DOHH2 (cell line): Measurements from ENCODE around the gene MUL1.

ENCODE experiments used
- H3F3A ChIP-seq: fragments of 200-600 bp; sonication (generic), shearing (Covaris generic); 2 replicates; pipeline ENCODE4 v1.6.0; 2016; ENCODE audit warnings: antibody characterized with exemption, mild to moderate bottlenecking; ENCODE audit not compliant: control insufficient read depth, insufficient read depth
- H3K27ac ChIP-seq: fragments of 200-600 bp; sonication (generic); 2 replicates; pipeline ENCODE4 v1.5.1; 2014; ENCODE audit warnings: low read depth, mild to moderate bottlenecking, low read length, moderate library complexity
- H3K27me3 ChIP-seq: fragments of 200-600 bp; sonication (generic); 2 replicates; pipeline ENCODE4 v1.6.1; 2014; ENCODE audit warnings: mild to moderate bottlenecking, low read length, mixed read lengths; ENCODE audit not compliant: control insufficient read depth
- H3K36me3 ChIP-seq: fragments of 200-600 bp; sonication (generic); 2 replicates; pipeline ENCODE4 v1.6.1; 2014; ENCODE audit warnings: mild to moderate bottlenecking, low read length, moderate library complexity, mixed read lengths; ENCODE audit not compliant: control insufficient read depth
- H3K4me1 ChIP-seq: fragments of 200-600 bp; sonication (generic); 2 replicates; pipeline ENCODE4 v1.6.1; 2014; ENCODE audit warnings: mild to moderate bottlenecking, low read length, mixed read lengths; ENCODE audit not compliant: control insufficient read depth
- H3K4me2 ChIP-seq: fragments of 200-600 bp; sonication (generic); 2 replicates; pipeline ENCODE4 v1.6.0; 2014; ENCODE audit warnings: mild to moderate bottlenecking, low read length, moderate library complexity
- H3K4me3 ChIP-seq: fragments of 200-600 bp; sonication (generic); 2 replicates; pipeline ENCODE4 v1.5.1; 2014; ENCODE audit warnings: mild to moderate bottlenecking, low read length, mixed read lengths
- H3K79me2 ChIP-seq: fragments of 200-600 bp; sonication (generic); 2 replicates; pipeline ENCODE4 v1.6.1; 2014; ENCODE audit warnings: mild to moderate bottlenecking, low read length, mixed read lengths; ENCODE audit not compliant: control insufficient read depth
- H3K9me2 ChIP-seq: fragments of 200-600 bp; sonication (generic); replicated peaks from 2 replicates; pipeline ENCODE4 v1.6.1; 2014; ENCODE audit warnings: mild to moderate bottlenecking, low read length, mixed read lengths; ENCODE audit not compliant: control insufficient read depth
- H3K9me3 ChIP-seq: fragments of 200-600 bp; sonication (generic); 2 replicates; pipeline ENCODE4 v1.6.1; 2014; ENCODE audit warnings: antibody characterized with exemption, low read length, mixed read lengths; ENCODE audit not compliant: control insufficient read depth, insufficient read depth
- H4K20me1 ChIP-seq: fragments of 200-600 bp; sonication (generic); 2 replicates; pipeline ENCODE4 v1.6.0; 2014; ENCODE audit warnings: low read depth, mild to moderate bottlenecking, antibody characterized with exemption, low read length, moderate library complexity; ENCODE audit not compliant: control insufficient read depth, insufficient read depth
- CTCF ChIP-seq: fragments of 200-600 bp; sonication (generic); IDR thresholded peaks from one replicate; pipeline ENCODE4 v1.5.1; 2014; ENCODE audit warnings: antibody characterized with exemption, mild to moderate bottlenecking, low read depth, low read length; ENCODE audit not compliant: poor library complexity, severe bottlenecking
- EZH2phosphoT487 ChIP-seq: fragments of 200-600 bp; sonication (generic); IDR thresholded peaks from 2 replicates; pipeline ENCODE4 v1.6.1; 2017; ENCODE audit warnings: borderline replicate concordance, mild to moderate bottlenecking, antibody characterized with exemption, low read length, moderate library complexity, mixed read lengths

MUL1 gene

GRCh38 chr1:20508411-20508771, 440 bp upstream of the MUL1 start:
- peak overlapping the region; percentile 98 for H3K4me3 ChIP-seq
- 0 out of 2 replicates have a peak, but pooled peaks have one; percentile 1 for TF ChIP-seq EZH2phosphoT487
- TF ChIP-seq CTCF, result no peak
- H3K27ac ChIP-seq, result no peak overlapping the region
- peaks cover 21% of the 10 kb centered on the region for H3K36me3 ChIP-seq
- no peaks in the 10 kb centered on the region for H4K20me1 ChIP-seq
- H3K79me2 ChIP-seq, result peaks cover 46% of the 10 kb centered on the region
- H3K4me2 ChIP-seq, result peak overlapping the region; percentile 94
- H3K27me3 ChIP-seq, result no peaks in the 10 kb centered on the region
- no peaks in the 10 kb centered on the region for H3K9me2 ChIP-seq
- peaks cover 7% of the 10 kb centered on the region for H3F3A ChIP-seq
- no peaks in the 10 kb centered on the region for H3K9me3 ChIP-seq
- peaks cover 47% of the 10 kb centered on the region for H3K4me1 ChIP-seq

- H3K36me3 ChIP-seq, result peaks cover 28% of the 10 kb centered on the region
- H4K20me1 ChIP-seq, result no peaks in the 10 kb centered on the region
- H3K4me2 ChIP-seq, result peak overlapping the region; percentile 94
- H3K4me3 ChIP-seq, result peak overlapping the region; percentile 98
- peaks cover 7% of the 10 kb centered on the region for H3F3A ChIP-seq
- H3K79me2 ChIP-seq, result peaks cover 46% of the 10 kb centered on the region
- H3K4me1 ChIP-seq, result peaks cover 36% of the 10 kb centered on the region
- H3K9me3 ChIP-seq, result no peaks in the 10 kb centered on the region
- no peaks in the 10 kb centered on the region for H3K9me2 ChIP-seq
- TF ChIP-seq EZH2phosphoT487, result no peak
- H3K27me3 ChIP-seq, result no peaks in the 10 kb centered on the region
- peak overlapping the region; percentile 57 for H3K27ac ChIP-seq
Measured at GRCh38 chr1:20507248-20507563, 745 bp downstream of the MUL1 start.

- Histone ChIP-seq H3K79me2 (peaks cover 46% of the 10 kb centered on the region), H3K36me3 (peaks cover 45% of the 10 kb centered on the region), H3K4me2 (peak overlapping the region; percentile 24; the same call in 1 of the 2 replicates), H3K27ac (no peak overlapping the region), H3K9me3 (no peaks in the 10 kb centered on the region), H3K9me2 (no peaks in the 10 kb centered on the region), H3F3A (peaks cover 7% of the 10 kb centered on the region), H3K4me3 (no peak overlapping the region; the same call in 1 of the 2 replicates), H3K4me1 (peaks cover 25% of the 10 kb centered on the region), H3K27me3 (no peaks in the 10 kb centered on the region), H4K20me1 (no peaks in the 10 kb centered on the region)
- no peak for TF ChIP-seq CTCF
- no peak for TF ChIP-seq EZH2phosphoT487
Measured at GRCh38 chr1:20505488-20505887, 2.5 kb downstream of the MUL1 start.

GRCh38 chr1:20500716-20501115, 7.2 kb downstream of the MUL1 start:
- no peak for TF ChIP-seq CTCF
- no peaks in the 10 kb centered on the region for H3K9me3 ChIP-seq
- H3K9me2 ChIP-seq, result no peaks in the 10 kb centered on the region
- H3K36me3 ChIP-seq, result peaks cover 60% of the 10 kb centered on the region
- H3K4me3 ChIP-seq, result no peak overlapping the region
- H3K27ac ChIP-seq, result no peak overlapping the region
- H3K79me2 ChIP-seq, result peaks cover 24% of the 10 kb centered on the region
- H4K20me1 ChIP-seq, result no peaks in the 10 kb centered on the region
- no peak overlapping the region for H3K4me2 ChIP-seq
- no peaks in the 10 kb centered on the region for H3K27me3 ChIP-seq
- peaks cover 2% of the 10 kb centered on the region for H3K4me1 ChIP-seq
- no peaks in the 10 kb centered on the region for H3F3A ChIP-seq
